Neuron (in vitro differentiated cells): Measurements from ENCODE around the gene ARL14EP.

Source experiments
- H2AFZ ChIP-seq: one replicate; pipeline ENCODE4 v1.6.1; 2013; ENCODE audit warnings: low read depth, mild to moderate bottlenecking, inconsistent platforms, low read length, moderate library complexity
- H3K27me3 ChIP-seq: one replicate; pipeline ENCODE4 v1.6.1; 2013; ENCODE audit warnings: low read length; ENCODE audit not compliant: insufficient read depth
- H3K36me3 ChIP-seq: one replicate; pipeline ENCODE4 v1.6.1; 2013; ENCODE audit warnings: low read length; ENCODE audit not compliant: insufficient read depth
- H3K4me1 ChIP-seq: one replicate; pipeline ENCODE4 v1.6.1; 2013; ENCODE audit warnings: low read length; ENCODE audit not compliant: insufficient read depth
- H3K4me3 ChIP-seq: 2 replicates; pipeline ENCODE4 v1.5.1; 2013; ENCODE audit warnings: mild to moderate bottlenecking, low read length, moderate library complexity
- H3K9me3 ChIP-seq: one replicate; pipeline ENCODE4 v1.6.1; 2013; ENCODE audit warnings: low read length

The ARL14EP gene

DNA sequence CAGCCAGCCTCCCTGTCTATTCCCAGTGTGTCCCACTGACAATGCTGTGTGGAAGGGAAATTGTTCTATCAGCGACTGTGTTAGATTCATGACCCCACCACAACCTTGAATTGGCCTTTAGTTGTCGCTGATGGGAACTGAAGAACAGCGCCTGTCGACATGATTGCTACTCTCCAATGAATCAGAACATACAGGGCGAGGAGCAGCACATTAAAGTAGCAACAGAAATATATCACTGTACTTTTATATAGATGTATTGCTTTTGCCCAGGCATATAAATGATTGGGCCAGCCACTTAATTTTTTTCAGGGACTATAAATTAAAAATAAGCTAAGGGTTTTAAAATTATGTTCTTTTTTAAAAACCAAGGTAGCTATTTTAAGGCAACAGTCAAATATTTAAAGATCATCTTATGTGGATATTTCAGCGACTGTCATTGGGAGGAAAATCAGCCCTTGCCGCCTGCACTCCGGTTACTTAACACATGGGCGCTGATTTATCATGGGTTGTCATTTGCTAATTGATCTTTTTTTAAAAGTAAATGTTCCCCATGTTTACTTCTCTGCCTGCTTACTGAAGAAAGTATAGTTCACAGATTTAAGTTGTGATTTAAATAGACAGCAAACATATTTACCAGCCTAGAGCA, 42.1 kb downstream of the ARL14EP start:
- no peaks in the 10 kb centered on the region for H3K36me3 ChIP-seq
- H3K27me3 ChIP-seq, result peaks cover 6% of the 10 kb centered on the region
- H3K4me1 ChIP-seq, result no peaks in the 10 kb centered on the region
- H3K4me3 ChIP-seq, result no peak overlapping the region
- H2AFZ ChIP-seq, result no peak overlapping the region
- no peaks in the 10 kb centered on the region for H3K9me3 ChIP-seq

DNA sequence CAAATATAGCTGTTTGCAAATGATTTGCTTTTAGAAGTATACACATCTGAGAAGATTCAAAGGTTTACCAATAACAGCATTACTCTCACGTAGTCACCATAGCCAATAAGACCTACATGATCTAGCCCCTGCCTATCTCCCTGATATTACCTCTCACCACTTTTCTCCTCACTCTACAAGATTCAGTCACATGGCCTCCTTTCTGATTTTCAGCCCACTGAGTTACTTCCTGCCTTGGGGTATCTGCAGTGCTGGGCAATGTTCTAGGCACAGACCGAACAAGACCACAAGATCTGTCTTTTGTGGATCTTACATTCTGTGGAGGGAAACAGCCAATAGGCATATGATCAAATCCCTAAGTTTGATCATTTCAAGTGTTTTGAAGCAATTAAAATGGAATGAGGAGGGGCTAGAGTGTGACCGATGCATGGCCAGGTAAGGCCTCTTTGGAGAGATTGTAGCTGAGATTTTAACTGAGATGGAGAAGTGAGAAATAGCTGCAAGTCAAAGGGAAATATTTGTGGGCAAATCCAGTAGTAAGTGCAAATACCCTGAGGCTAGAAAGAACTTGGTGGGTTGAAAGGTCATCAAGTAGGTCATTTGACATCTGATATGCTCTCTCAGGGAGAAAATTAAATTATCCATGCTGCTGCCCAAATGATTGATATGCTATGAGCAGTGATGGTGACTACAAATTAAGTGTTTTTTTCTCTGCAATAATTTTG, 43.1 kb downstream of the ARL14EP start:
- peaks cover 6% of the 10 kb centered on the region for H3K27me3 ChIP-seq
- no peaks in the 10 kb centered on the region for H3K4me1 ChIP-seq
- no peaks in the 10 kb centered on the region for H3K36me3 ChIP-seq
- H2AFZ ChIP-seq, result no peak overlapping the region
- no peak overlapping the region for H3K4me3 ChIP-seq
- no peaks in the 10 kb centered on the region for H3K9me3 ChIP-seq

DNA sequence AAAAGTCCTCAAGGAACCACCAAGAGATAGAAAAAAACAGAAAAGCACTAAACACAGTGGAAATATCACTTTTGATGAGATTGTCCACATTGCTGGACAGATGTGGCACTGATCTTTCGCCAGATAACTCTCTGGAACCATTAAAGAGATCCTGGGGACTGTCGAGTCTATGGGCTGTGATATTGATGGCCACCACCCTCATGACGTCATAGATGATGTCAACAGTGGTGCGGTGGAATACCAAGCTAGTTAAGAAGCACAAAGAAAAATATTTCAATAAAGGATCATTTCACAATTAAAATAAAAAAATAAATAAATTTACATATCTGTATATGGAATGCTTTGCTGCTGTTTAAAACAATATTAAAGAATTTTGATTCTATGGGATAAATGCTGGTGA, 45.5 kb downstream of the ARL14EP start:
- Histone ChIP-seq H3K4me1 (no peaks in the 10 kb centered on the region), H2AFZ (no peak overlapping the region), H3K4me3 (no peak overlapping the region), H3K36me3 (no peaks in the 10 kb centered on the region), H3K27me3 (peaks cover 6% of the 10 kb centered on the region), H3K9me3 (no peaks in the 10 kb centered on the region)

DNA sequence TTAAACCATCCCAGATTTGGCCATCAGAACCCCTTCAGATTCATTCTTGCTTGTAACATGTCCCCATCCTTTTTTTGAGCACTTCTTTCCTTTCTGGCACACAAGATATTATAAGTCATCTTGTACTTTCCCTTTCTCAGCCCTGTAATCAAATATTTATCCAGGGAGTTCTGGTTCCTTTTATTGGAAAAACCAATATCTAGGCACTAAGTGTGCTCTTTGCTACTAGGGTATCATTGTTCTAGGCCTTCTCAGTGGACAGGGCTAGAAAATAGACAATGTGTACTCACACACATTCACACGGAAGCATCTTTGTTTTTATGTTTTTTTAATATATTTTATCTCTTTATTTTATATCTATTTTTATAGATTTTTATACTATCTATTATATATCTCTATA, 47.3 kb downstream of the ARL14EP start:
- Histone ChIP-seq H3K27me3 (peaks cover 3% of the 10 kb centered on the region), H3K9me3 (no peaks in the 10 kb centered on the region), H3K36me3 (no peaks in the 10 kb centered on the region), H3K4me1 (no peaks in the 10 kb centered on the region), H3K4me3 (no peak overlapping the region), H2AFZ (no peak overlapping the region)

DNA sequence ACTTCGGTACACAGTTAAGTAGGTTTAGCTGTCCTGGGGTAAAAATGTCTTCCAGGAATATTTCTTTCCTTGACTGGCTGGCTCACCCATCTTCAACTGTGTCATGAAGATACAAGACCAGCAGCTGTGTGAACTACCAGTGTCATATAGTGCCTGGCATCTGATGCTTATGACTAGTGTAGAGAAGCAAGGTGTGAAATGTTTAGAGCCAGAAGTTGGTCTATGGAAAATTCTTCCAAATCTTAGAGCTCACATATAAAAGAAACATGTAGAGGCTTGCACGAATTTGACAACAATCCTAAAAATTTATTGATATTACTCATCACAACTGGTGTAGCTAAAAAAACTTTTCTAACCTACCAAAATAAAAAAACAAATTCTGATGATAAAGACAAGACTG, 54.4 kb downstream of the ARL14EP start:
- no peaks in the 10 kb centered on the region for H3K36me3 ChIP-seq

DNA sequence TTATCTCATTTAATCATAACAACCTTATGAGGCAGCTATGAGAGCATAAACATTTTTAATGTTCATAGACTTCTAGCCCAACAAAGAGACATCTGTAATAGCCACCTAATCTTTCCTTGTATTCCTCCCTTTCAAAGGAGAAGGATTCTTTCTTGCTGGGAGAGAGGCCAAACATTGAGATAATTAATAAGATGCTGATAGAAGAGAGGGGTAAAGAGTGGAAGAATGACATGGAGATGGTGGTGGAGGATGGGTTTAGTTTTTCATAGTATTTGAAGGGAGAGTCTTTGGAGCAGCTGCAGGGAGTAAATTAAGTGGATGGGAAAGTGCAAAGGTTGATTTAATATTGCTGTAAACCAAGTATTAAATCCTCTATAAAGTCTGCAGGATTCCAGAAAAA, 57.9 kb downstream of the ARL14EP start:
- no peaks in the 10 kb centered on the region for H3K4me1 ChIP-seq
- no peak overlapping the region for H3K4me3 ChIP-seq
- H3K9me3 ChIP-seq, result no peaks in the 10 kb centered on the region
- no peaks in the 10 kb centered on the region for H3K36me3 ChIP-seq
- no peak overlapping the region for H2AFZ ChIP-seq
- peaks cover 2% of the 10 kb centered on the region for H3K27me3 ChIP-seq

More for the DNA sequence above, 54.4 kb downstream of the ARL14EP start:
- Histone ChIP-seq H3K4me3 (no peak overlapping the region), H2AFZ (no peak overlapping the region), H3K27me3 (no peaks in the 10 kb centered on the region), H3K9me3 (no peaks in the 10 kb centered on the region), H3K4me1 (no peaks in the 10 kb centered on the region)

DNA sequence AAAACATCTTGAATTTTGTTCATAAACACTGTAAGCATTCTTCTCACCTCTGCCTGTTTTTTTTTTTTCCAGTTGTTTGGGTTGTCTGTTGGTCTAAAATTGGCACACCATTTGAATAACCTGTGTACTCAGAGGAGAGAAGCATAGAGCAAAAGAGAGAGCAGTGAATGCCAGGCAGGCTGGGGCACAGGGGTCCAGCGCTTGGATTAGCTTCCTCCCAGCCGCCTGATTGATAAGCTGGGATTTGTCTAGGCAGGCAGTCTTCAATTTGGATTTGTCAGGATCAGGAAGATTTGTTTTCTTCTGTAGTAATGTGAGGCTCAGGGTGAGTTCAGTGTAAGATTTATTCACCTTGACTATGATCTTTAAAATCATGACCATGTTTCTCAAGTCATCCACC, 59.0 kb downstream of the ARL14EP start:
- Histone ChIP-seq H3K27me3 (peaks cover 2% of the 10 kb centered on the region), H3K36me3 (no peaks in the 10 kb centered on the region), H3K9me3 (no peaks in the 10 kb centered on the region), H2AFZ (no peak overlapping the region), H3K4me1 (no peaks in the 10 kb centered on the region), H3K4me3 (no peak overlapping the region)
